Measurements from ENCODE around the gene ABHD17C.
"Not testable (repeated sequence)": the region's sequence is repeated elsewhere in the genome, so short reads cannot be mapped to it uniquely, and the experiment has no call there.

Gene ABHD17C

DNA sequence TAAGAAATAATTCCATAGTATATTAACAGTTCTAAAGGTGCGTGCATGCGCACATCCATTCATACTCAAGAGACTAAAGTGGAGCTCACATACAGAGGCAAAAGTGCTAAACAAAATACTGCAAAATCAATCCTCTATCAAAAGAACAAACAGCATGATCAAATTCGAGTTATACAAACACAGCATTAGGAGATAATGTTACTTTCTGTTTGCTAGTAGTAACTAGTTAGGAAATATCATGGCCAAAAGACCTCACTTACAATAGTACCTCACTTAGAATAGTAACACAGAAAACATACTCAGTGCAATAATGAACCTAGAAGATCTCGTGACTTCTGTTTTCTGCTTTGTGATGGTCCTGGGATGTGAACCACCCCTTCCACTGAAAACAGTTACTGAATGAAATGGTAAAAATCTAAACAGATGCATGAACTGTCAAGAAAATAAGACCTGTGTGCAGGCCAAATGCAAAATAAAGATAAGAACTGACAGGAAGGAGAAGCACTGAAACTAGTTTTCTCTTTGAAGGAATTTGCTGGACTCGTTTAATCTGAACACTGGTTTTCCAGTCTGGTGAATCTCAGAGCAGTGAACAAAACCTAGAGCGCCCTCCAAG lies 63.1 kb downstream of the ABHD17C start:
- H3K79me1 ChIP-seq (ENCODE audit: low read length), result no peaks in the 10 kb centered on the region

DNA sequence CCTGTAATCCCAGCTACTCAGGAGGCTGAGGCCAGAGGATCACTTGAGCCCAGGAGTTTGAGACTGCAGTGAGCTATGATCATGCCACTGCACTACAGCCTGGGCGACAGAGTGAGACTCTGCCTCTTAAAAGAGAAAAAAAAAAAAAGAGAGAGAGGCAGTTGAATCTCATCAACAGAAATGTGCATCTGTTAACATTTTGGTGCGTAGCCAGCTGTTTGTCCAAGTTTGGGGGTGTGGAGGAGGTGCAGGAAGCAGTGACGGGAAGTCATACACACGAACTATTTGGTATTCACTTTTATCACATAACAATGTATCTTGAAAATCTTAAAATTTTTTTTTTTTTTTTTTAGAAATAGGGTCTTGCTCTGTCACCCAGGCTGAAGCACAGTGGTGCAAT lies 65.8 kb downstream of the ABHD17C start:
- no peaks in the 10 kb centered on the region for H3K9me3 ChIP-seq (ENCODE audit: insufficient read depth, low read depth, low read length)
- H3K79me2 ChIP-seq (ENCODE audit: control insufficient read depth, insufficient read depth, low read length, poor library complexity), result no peaks in the 10 kb centered on the region
- no peaks in the 10 kb centered on the region for H3K79me1 ChIP-seq (ENCODE audit: low read length)
- H3K23ac ChIP-seq (ENCODE audit: low read length), result no peak overlapping the region
- H2AK5ac ChIP-seq (ENCODE audit: low read length), result no peak overlapping the region
- H3K36me3 ChIP-seq (ENCODE audit: control insufficient read depth in 1 of 2, insufficient read depth in 2 of 2, low read length in 2 of 2), result peaks cover 0 to 1% of the 10 kb centered on the region in 2 experiments
- H4K12ac ChIP-seq (ENCODE audit: low read depth, low read length), result no peak overlapping the region
- H3K4me2 ChIP-seq (ENCODE audit: low read length), result no peak overlapping the region
- H4K91ac ChIP-seq (ENCODE audit: low read depth, low read length), result no peak overlapping the region
- H3K4me3 ChIP-seq (ENCODE audit: low read depth, low read length), result no peak overlapping the region
- H3K27ac ChIP-seq (ENCODE audit: low read depth, low read length), result no peak overlapping the region
- H2AFZ ChIP-seq (ENCODE audit: insufficient read depth, low read length, poor library complexity), result no peak overlapping the region
- no peak overlapping the region for H2BK5ac ChIP-seq (ENCODE audit: low read depth, low read length, poor library complexity)
- no peak overlapping the region for H3K18ac ChIP-seq (ENCODE audit: low read length)
- WGBS (ENCODE audit: extremely low coverage, insufficient coverage, insufficient read length), result no CpG with 5 or more reads among the region's 4 CpGs
- no peaks in the 10 kb centered on the region for H3K4me1 ChIP-seq (ENCODE audit: control insufficient read depth in 1 of 2, insufficient read depth in 2 of 2, low read length in 2 of 2)
- H3K27me3 ChIP-seq (ENCODE audit: insufficient read depth, low read length), result no peaks in the 10 kb centered on the region
- no peak for DNase-seq
- no peak overlapping the region for H3K9ac ChIP-seq (ENCODE audit: low read length)
- H3K4ac ChIP-seq (ENCODE audit: low read depth, low read length), result no peak overlapping the region
- no peak overlapping the region for H2BK12ac ChIP-seq (ENCODE audit: low read length)
- H4K8ac ChIP-seq (ENCODE audit: low read depth, low read length), result no peak overlapping the region
- H3K14ac ChIP-seq (ENCODE audit: low read length), result no peak overlapping the region
- no peak overlapping the region for H2BK120ac ChIP-seq (ENCODE audit: insufficient read depth, low read length, poor library complexity)

More for the DNA sequence above, 63.1 kb downstream of the ABHD17C start:
- WGBS (ENCODE audit: extremely low coverage, insufficient coverage, insufficient read length), result no CpG with 5 or more reads among the region's 6 CpGs
- Histone ChIP-seq H2BK120ac (ENCODE audit: insufficient read depth, low read length, poor library complexity) (no peak overlapping the region), H2BK12ac (ENCODE audit: low read length) (no peak overlapping the region), H3K14ac (ENCODE audit: low read length) (no peak overlapping the region), H2AK5ac (ENCODE audit: low read length) (no peak overlapping the region), H3K18ac (ENCODE audit: low read length) (no peak overlapping the region), H3K4me1 (ENCODE audit: control insufficient read depth in 1 of 2, insufficient read depth in 2 of 2, low read length in 2 of 2) (no peaks in the 10 kb centered on the region), H3K27me3 (ENCODE audit: insufficient read depth, low read length) (no peaks in the 10 kb centered on the region), H4K12ac (ENCODE audit: low read depth, low read length) (no peak overlapping the region), H3K9ac (ENCODE audit: low read length) (no peak overlapping the region), H3K27ac (ENCODE audit: low read depth, low read length) (no peak overlapping the region), H2AFZ (ENCODE audit: insufficient read depth, low read length, poor library complexity) (no peak overlapping the region), H3K9me3 (ENCODE audit: insufficient read depth, low read depth, low read length) (no peaks in the 10 kb centered on the region), H3K23ac (ENCODE audit: low read length) (no peak overlapping the region), H2BK5ac (ENCODE audit: low read depth, low read length, poor library complexity) (no peak overlapping the region), H3K4me2 (ENCODE audit: low read length) (no peak overlapping the region), H3K4me3 (ENCODE audit: low read depth, low read length) (no peak overlapping the region), H3K4ac (ENCODE audit: low read depth, low read length) (no peak overlapping the region), H3K79me2 (ENCODE audit: control insufficient read depth, insufficient read depth, low read length, poor library complexity) (no peaks in the 10 kb centered on the region), H4K91ac (ENCODE audit: low read depth, low read length) (no peak overlapping the region), H3K36me3 (ENCODE audit: control insufficient read depth in 1 of 2, insufficient read depth in 2 of 2, low read length in 2 of 2) (peaks cover 5 to 7% of the 10 kb centered on the region in 2 experiments), H4K8ac (ENCODE audit: low read depth, low read length) (no peak overlapping the region)
- DNase-seq, result no peak

DNA sequence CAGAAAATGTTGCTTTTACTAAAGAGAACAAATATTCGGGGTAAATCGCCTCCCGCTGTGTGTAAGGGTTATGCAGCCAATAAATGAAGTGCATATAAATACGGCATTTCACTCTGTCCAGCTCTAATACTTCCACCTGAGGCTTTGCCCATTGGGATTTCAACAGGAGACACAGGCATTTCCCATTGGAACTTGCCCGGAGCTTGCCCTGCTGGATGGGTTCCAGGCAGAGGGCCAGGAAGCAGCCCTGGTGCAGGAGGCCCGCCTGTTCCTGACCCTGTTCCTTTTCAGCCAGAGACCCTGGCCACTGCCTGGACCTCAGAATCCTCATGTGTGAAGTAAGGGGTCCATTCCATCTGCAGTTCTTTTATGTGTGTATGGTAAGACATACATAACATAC lies 66.6 kb downstream of the ABHD17C start:
- H2AK5ac ChIP-seq (ENCODE audit: low read length), result no peak overlapping the region
- H3K4me2 ChIP-seq (ENCODE audit: low read length), result no peak overlapping the region
- no peaks in the 10 kb centered on the region for H3K27me3 ChIP-seq (ENCODE audit: insufficient read depth, low read length)
- H4K91ac ChIP-seq (ENCODE audit: low read depth, low read length), result no peak overlapping the region
- H3K27ac ChIP-seq (ENCODE audit: low read depth, low read length), result no peak overlapping the region
- no peak for DNase-seq
- H3K18ac ChIP-seq (ENCODE audit: low read length), result no peak overlapping the region
- no peaks in the 10 kb centered on the region for H3K9me3 ChIP-seq (ENCODE audit: insufficient read depth, low read depth, low read length)
- no peak overlapping the region for H4K8ac ChIP-seq (ENCODE audit: low read depth, low read length)
- no peak overlapping the region for H2BK5ac ChIP-seq (ENCODE audit: low read depth, low read length, poor library complexity)
- H3K23ac ChIP-seq (ENCODE audit: low read length), result no peak overlapping the region
- no peaks in the 10 kb centered on the region for H3K36me3 ChIP-seq (ENCODE audit: control insufficient read depth in 1 of 2, insufficient read depth in 2 of 2, low read length in 2 of 2)
- no peak overlapping the region for H2BK120ac ChIP-seq (ENCODE audit: insufficient read depth, low read length, poor library complexity)
- no peak overlapping the region for H3K4ac ChIP-seq (ENCODE audit: low read depth, low read length)
- no peak overlapping the region for H4K12ac ChIP-seq (ENCODE audit: low read depth, low read length)
- no peaks in the 10 kb centered on the region for H3K79me2 ChIP-seq (ENCODE audit: control insufficient read depth, insufficient read depth, low read length, poor library complexity)
- no peak overlapping the region for H3K4me3 ChIP-seq (ENCODE audit: low read depth, low read length)
- no peaks in the 10 kb centered on the region for H3K4me1 ChIP-seq (ENCODE audit: control insufficient read depth in 1 of 2, insufficient read depth in 2 of 2, low read length in 2 of 2)
- H3K14ac ChIP-seq (ENCODE audit: low read length), result no peak overlapping the region
- no peak overlapping the region for H2BK12ac ChIP-seq (ENCODE audit: low read length)
- no peaks in the 10 kb centered on the region for H3K79me1 ChIP-seq (ENCODE audit: low read length)
- no CpG with 5 or more reads among the region's 6 CpGs for WGBS (ENCODE audit: extremely low coverage, insufficient coverage, insufficient read length)
- H2AFZ ChIP-seq (ENCODE audit: insufficient read depth, low read length, poor library complexity), result no peak overlapping the region
- H3K9ac ChIP-seq (ENCODE audit: low read length), result no peak overlapping the region

DNA sequence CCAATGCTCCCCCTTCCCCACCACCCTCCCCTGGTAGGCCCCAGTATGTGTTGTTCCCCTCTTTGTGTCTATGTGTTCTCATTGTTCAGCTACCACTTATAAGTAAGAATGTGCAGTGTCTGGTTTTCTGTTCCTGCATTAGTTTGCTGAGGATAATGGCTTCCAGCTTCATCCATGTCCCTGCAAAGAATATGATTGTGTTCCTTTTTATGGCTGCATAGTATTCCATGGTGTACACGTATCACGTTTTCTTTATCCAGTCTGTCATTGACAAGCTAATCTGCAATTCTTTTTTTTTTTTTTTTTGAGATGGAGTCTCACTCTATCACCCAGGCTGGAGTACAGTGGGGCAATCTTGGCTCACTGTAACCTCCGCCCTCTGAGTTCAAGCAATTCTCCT lies 68.1 kb downstream of the ABHD17C start:
- WGBS (ENCODE audit: extremely low coverage, insufficient coverage, insufficient read length), result no CpG with 5 or more reads among the region's 3 CpGs
- not testable (repeated sequence) for H3K27ac ChIP-seq (ENCODE audit: low read depth, low read length)

More for the DNA sequence above, 68.1 kb downstream of the ABHD17C start:
- H2AK5ac ChIP-seq (ENCODE audit: low read length); H2BK12ac ChIP-seq (ENCODE audit: low read length); H3K79me1 ChIP-seq (ENCODE audit: low read length); H3K36me3 ChIP-seq (ENCODE audit: control insufficient read depth in 1 of 2, insufficient read depth in 2 of 2, low read length in 2 of 2); H3K4ac ChIP-seq (ENCODE audit: low read depth, low read length); H4K91ac ChIP-seq (ENCODE audit: low read depth, low read length); H2AFZ ChIP-seq (ENCODE audit: insufficient read depth, low read length, poor library complexity); H4K8ac ChIP-seq (ENCODE audit: low read depth, low read length); DNase-seq; H3K4me1 ChIP-seq (ENCODE audit: control insufficient read depth in 1 of 2, insufficient read depth in 2 of 2, low read length in 2 of 2); H3K14ac ChIP-seq (ENCODE audit: low read length); H3K18ac ChIP-seq (ENCODE audit: low read length); H3K27me3 ChIP-seq (ENCODE audit: insufficient read depth, low read length); H3K4me3 ChIP-seq (ENCODE audit: low read depth, low read length); H3K9me3 ChIP-seq (ENCODE audit: insufficient read depth, low read depth, low read length); H3K23ac ChIP-seq (ENCODE audit: low read length); H2BK120ac ChIP-seq (ENCODE audit: insufficient read depth, low read length, poor library complexity); H3K79me2 ChIP-seq (ENCODE audit: control insufficient read depth, insufficient read depth, low read length, poor library complexity); H3K9ac ChIP-seq (ENCODE audit: low read length); H4K12ac ChIP-seq (ENCODE audit: low read depth, low read length); H3K4me2 ChIP-seq (ENCODE audit: low read length); H2BK5ac ChIP-seq (ENCODE audit: low read depth, low read length, poor library complexity): not testable (repeated sequence)
